A549 (cell line): ENCODE data around the gene OSBPL9. TPM values are rescaled to one million over a fixed set of nuclear protein-coding genes. Genes with fewer than 3 reads are reported as not detected.

Experiments used
- ATAC-seq, 2 experiments: fragments of 200-7000 bp in 1 of 2; fragments of >200 bp in 1 of 2; cut with Nextera tagmentation in 1 of 2; cut with Tn5 transposase in 1 of 2; 3 replicates each; pipeline versions ENCODE4 v1.8.0 to v1.9.1; 2018 to 2020; ENCODE audit warnings: mild to moderate bottlenecking in 1 of 2, moderate library complexity in 1 of 2
- CTCF ChIA-PET: fragments of 300-600 bp; sonication (Branson Sonifier 250); formaldehyde crosslinking; extraction: SDS; loops from one replicate; lab custom pipeline; 2021; ENCODE audit warnings: antibody characterized with exemption, inconsistent platforms; lab: Yijun Ruan, JAX
- POLR2A ChIA-PET: fragments of 350-600 bp; formaldehyde crosslinking; extraction: SDS; loops from one replicate; lab custom pipeline; 2021; ENCODE audit warnings: antibody characterized with exemption, inconsistent platforms; lab: Yijun Ruan, JAX
- DNase-seq, 2 experiments: peaks; one replicate each; pipeline versions ENCODE4 v3.0.0 to v3.0.0-alpha.2; 2011 to 2016; ENCODE audit warnings: low read depth in 1 of 2, low spot score in 1 of 2
- FAIRE-seq: peaks from 2 replicates; lab custom pipeline; 2011; peaks lifted over from hg19 to GRCh38; lab: Jason Lieb, UNC
- H3K27ac ChIP-seq, 2 experiments: fragments of >200 bp; sonication (Bioruptor Twin); formaldehyde crosslinking; 3 replicates each; pipeline ENCODE4 v1.5.1; 2016 to 2017
- H3K4me1 ChIP-seq: fragments of >200 bp; sonication (Bioruptor Twin); formaldehyde crosslinking; 3 replicates; pipeline ENCODE4 v1.6.1; 2016
- H3K4me2 ChIP-seq: fragments of >200 bp; sonication (Bioruptor Twin); formaldehyde crosslinking; 3 replicates; pipeline ENCODE4 v1.6.1; 2016
- H3K4me3 ChIP-seq: fragments of >200 bp; sonication (Bioruptor Twin); formaldehyde crosslinking; 3 replicates; pipeline ENCODE4 v1.5.1; 2016
- H3K9me3 ChIP-seq: fragments of >200 bp; sonication (Bioruptor Twin); formaldehyde crosslinking; 3 replicates; pipeline ENCODE4 v1.6.1; 2016
- ATOH8 ChIP-seq: fragments of 250-450 bp; sonication (Bioruptor Pico); IDR thresholded peaks from 2 replicates; pipeline ENCODE4 v1.5.0; 2020; ENCODE audit warnings: low read depth, mild to moderate bottlenecking, moderate library complexity
- BHLHE40 ChIP-seq: IDR thresholded peaks from 2 replicates; pipeline ENCODE4 v1.6.1; 2012; ENCODE audit warnings: low read depth, low read length, inconsistent platforms
- CBX2 ChIP-seq: fragments of 200-600 bp; sonication (generic); IDR thresholded peaks from 2 replicates; pipeline ENCODE4 v1.6.1; 2016; ENCODE audit warnings: low read depth, mild to moderate bottlenecking, borderline replicate concordance
- CBX8 ChIP-seq: fragments of 200-600 bp; sonication (generic); IDR thresholded peaks from 2 replicates; pipeline ENCODE4 v1.6.1; 2016
- CEBPB ChIP-seq, 2 experiments: fragments of >200 bp in 1 of 2; sonication (Bioruptor Twin) in 1 of 2; formaldehyde crosslinking in 1 of 2; IDR thresholded peaks; 2 replicates each; pipeline ENCODE4 v1.6.1; 2012 to 2016
- EHF ChIP-seq: fragments of 250-450 bp; sonication (Bioruptor Pico); IDR thresholded peaks from 2 replicates; pipeline ENCODE4 v1.5.0; 2020; ENCODE audit warnings: mild to moderate bottlenecking
- EHMT2 ChIP-seq: fragments of 200-600 bp; sonication (generic); IDR thresholded peaks from 2 replicates; pipeline ENCODE4 v1.6.1; 2016; ENCODE audit warnings: antibody characterized with exemption, low read depth, mild to moderate bottlenecking, moderate library complexity
- ELK1 ChIP-seq: fragments of 150-350 bp; IDR thresholded peaks from 2 replicates; pipeline ENCODE4 v1.6.1; 2014; ENCODE audit warnings: low read depth, mild to moderate bottlenecking, low read length
- HDAC2 ChIP-seq: fragments of 200-600 bp; sonication (generic); IDR thresholded peaks from 2 replicates; pipeline ENCODE4 v1.6.1; 2016
- HMGXB4 ChIP-seq: fragments of 250-450 bp; sonication (Bioruptor Pico); IDR thresholded peaks from 2 replicates; pipeline ENCODE4 v1.5.0; 2021; ENCODE audit warnings: mild to moderate bottlenecking, moderate library complexity, borderline replicate concordance
- HOXA7 ChIP-seq: fragments of 250-450 bp; sonication (Bioruptor Pico); IDR thresholded peaks from 2 replicates; pipeline ENCODE4 v1.5.0; 2020; ENCODE audit warnings: mild to moderate bottlenecking, moderate library complexity
- HOXB13 ChIP-seq: fragments of 250-450 bp; sonication (Bioruptor Pico); IDR thresholded peaks from 2 replicates; pipeline ENCODE4 v1.5.0; 2020; ENCODE audit warnings: low read depth, mild to moderate bottlenecking, moderate library complexity
- HOXB5 ChIP-seq: fragments of 250-450 bp; sonication (Bioruptor Pico); IDR thresholded peaks from 2 replicates; pipeline ENCODE4 v1.5.0; 2020; ENCODE audit warnings: mild to moderate bottlenecking, moderate library complexity
- KDM1A ChIP-seq: fragments of 200-600 bp; sonication (generic); IDR thresholded peaks from 2 replicates; pipeline ENCODE4 v1.6.1; 2016; ENCODE audit warnings: low read depth, mild to moderate bottlenecking
- MAFK ChIP-seq: fragments of 450-650 bp; IDR thresholded peaks from 2 replicates; pipeline ENCODE4 v1.6.1; 2014; ENCODE audit not compliant: partially characterized antibody
- MAX ChIP-seq: IDR thresholded peaks from 2 replicates; pipeline ENCODE4 v1.6.1; 2012
- NFE2L2 ChIP-seq: fragments of 150-350 bp; conservative IDR thresholded peaks from 2 replicates; pipeline ENCODE4 v1.6.1; 2014; ENCODE audit warnings: low read length
- PBX3 ChIP-seq: IDR thresholded peaks from 2 replicates; pipeline ENCODE4 v1.6.1; 2012
- PHF8 ChIP-seq: fragments of 200-600 bp; sonication (generic); IDR thresholded peaks from 2 replicates; pipeline ENCODE4 v1.6.1; 2016; ENCODE audit warnings: low read depth, mild to moderate bottlenecking, antibody characterized with exemption, moderate library complexity, borderline replicate concordance
- POLR2A ChIP-seq: IDR thresholded peaks from 2 replicates; pipeline ENCODE4 v1.6.1; 2012; ENCODE audit warnings: mild to moderate bottlenecking, low read length
- RAD21 ChIP-seq, 2 experiments: fragments of >200 bp in 1 of 2; sonication (Bioruptor Twin) in 1 of 2; formaldehyde crosslinking in 1 of 2; IDR thresholded peaks in 1 of 2; conservative IDR thresholded peaks in 1 of 2; 2 replicates in 1 of 2; 3 replicates in 1 of 2; pipeline ENCODE4 v1.6.1; 2012 to 2018; ENCODE audit warnings: inconsistent platforms in 1 of 2
- RARB ChIP-seq: fragments of 250-450 bp; sonication (Bioruptor Pico); IDR thresholded peaks from 2 replicates; pipeline ENCODE4 v1.8.0; 2021; ENCODE audit warnings: mild to moderate bottlenecking, moderate library complexity
- RFX5 ChIP-seq: fragments of 450-650 bp; IDR thresholded peaks from 2 replicates; pipeline ENCODE4 v1.7.1; 2014; ENCODE audit warnings: antibody characterized with exemption, mild to moderate bottlenecking, moderate library complexity
- ZC3H11A ChIP-seq: fragments of 450-650 bp; IDR thresholded peaks from 2 replicates; pipeline ENCODE4 v1.6.1; 2014; ENCODE audit warnings: antibody characterized with exemption, mild to moderate bottlenecking
- WGBS: methylation state at CpG from one replicate; pipeline ENCODE4 v1.1.6; 2017; ENCODE audit errors: missing lambda C conversion rate; 5-methylcytosine and 5-hydroxymethylcytosine counted together
- polyA plus RNA-seq, 4 experiments: library from polyadenylated mRNA; depleted of rRNA in 3 of 4; stranded (reverse); fragments of >200 nt; fragmentation: RNase III in 1 of 4; extraction: RNeasy Plus Mini Kit Qiagen cat#74134 plus additional on column Dnase treatment in 1 of 4; gene quantifications; 2 replicates in 3 of 4; 3 replicates in 1 of 4; pipeline ENCODE4 v1.2.3, GENCODE V29; 2011 to 2017

Gene OSBPL9
- polyA plus RNA-seq, 2 of the 4 experiments (the other 2 are of a cell fraction), result 52.6 to 93.7 TPM

GRCh38 chr1:51719146-51719545 lies 102.3 kb downstream of the OSBPL9 start:
- CTCF ChIA-PET, result interaction anchor here (0.8 kb wide), 1 partner anchor 20 kb away, joined by 3 read pairs; no protein-coding TSS in a partner anchor
- DNase-seq, result no peak
- POLR2A ChIA-PET, result no interaction called here
- TF ChIP-seq EHMT2 (no peak), MAX (no peak), EHF (CRISPR knock-in tag) (no peak), KDM1A (no peak), RAD21 (conservative IDR thresholded peaks at IDR 0.05 in 1 of 2, IDR thresholded peaks at IDR 0.05 in 1 of 2) (no peak), BHLHE40 (no peak), CBX2 (no peak), MAFK (no peak), ZC3H11A (no peak), HOXB13 (CRISPR knock-in tag) (no peak), HOXA7 (CRISPR knock-in tag) (no peak), HDAC2 (no peak), PHF8 (no peak), HOXB5 (CRISPR knock-in tag) (no peak), CBX8 (no peak), RFX5 (no peak), NFE2L2 (no peak), ELK1 (no peak), ATOH8 (CRISPR knock-in tag) (no peak), HMGXB4 (CRISPR knock-in tag) (no peak)
- Histone ChIP-seq H3K4me1 (no peaks in the 10 kb centered on the region), H3K27ac (no peak overlapping the region), H3K9me3 (no peaks in the 10 kb centered on the region), H3K4me2 (no peak overlapping the region), H3K4me3 (no peak overlapping the region)
- no peak for ATAC-seq
- WGBS, result 92% methylated on average over 2 of the region's 2 CpGs
- FAIRE-seq, result no peak

GRCh38 chr1:51724797-51725196 lies 107.9 kb downstream of the OSBPL9 start:
- H3K4me3 ChIP-seq, result no peak overlapping the region
- ChIA-PET POLR2A (no interaction called here), CTCF (interaction anchor here (1.1 to 2.2 kb wide), 2 partner anchors 9 to 15 kb away, joined by 3 to 4 read pairs; no protein-coding TSS in a partner anchor)
- no peak for FAIRE-seq
- no peak for DNase-seq
- no peak overlapping the region for H3K4me2 ChIP-seq
- no peak for ATAC-seq
- H3K9me3 ChIP-seq, result no peaks in the 10 kb centered on the region
- peaks cover 7% of the 10 kb centered on the region for H3K4me1 ChIP-seq
- H3K27ac ChIP-seq, result no peak overlapping the region
- TF ChIP-seq MAFK (no peak), PBX3 (no peak), POLR2A (no peak), CEBPB (IDR thresholded peaks at IDR 0.05) (no peak), HOXA7 (CRISPR knock-in tag) (no peak), RARB (no peak), HOXB13 (CRISPR knock-in tag) (no peak), CBX8 (no peak)
- 82% methylated on average over 4 of the region's 4 CpGs for WGBS
